ENCODE measurements around the gene CACNG8. TPM values are rescaled to one million over a fixed set of nuclear protein-coding genes. Genes with fewer than 3 reads are reported as not detected.

Gene CACNG8
- total RNA-seq, 1 experiment from 2014 or later: not detected

Other genes starting within 250 kb of the CACNG8 start
- gene NLRP12, start 138.6 kb upstream of the CACNG8 start, total RNA-seq (2014; rRNA removed; shearing (Covaris generic); ENCODE audit: low replicate concordance): not detected in 2 replicates
- gene MYADM, start 95.1 kb upstream of the CACNG8 start, total RNA-seq (2014; rRNA removed; shearing (Covaris generic); ENCODE audit: low replicate concordance): 8.3 and 18.7 TPM in 2 replicates
- not detected in 2 replicates for gene PRKCG, start 80.7 kb upstream of the CACNG8 start, total RNA-seq (2014; rRNA removed; shearing (Covaris generic); ENCODE audit: low replicate concordance)
- gene CACNG7, start 53.7 kb upstream of the CACNG8 start, total RNA-seq (2014; rRNA removed; shearing (Covaris generic); ENCODE audit: low replicate concordance): not detected in 2 replicates
- 0.43 TPM in 1 of 2 replicates, not detected in the other for gene CACNG6, start 28.7 kb downstream of the CACNG8 start, total RNA-seq (2014; rRNA removed; shearing (Covaris generic); ENCODE audit: low replicate concordance)
- gene VSTM1, start 101.0 kb downstream of the CACNG8 start, total RNA-seq (2014; rRNA removed; shearing (Covaris generic); ENCODE audit: low replicate concordance): not detected in 2 replicates
- not detected in 2 replicates for gene TARM1, start 118.4 kb downstream of the CACNG8 start, total RNA-seq (2014; rRNA removed; shearing (Covaris generic); ENCODE audit: low replicate concordance)
- not detected in 2 replicates for gene OSCAR, start 137.9 kb downstream of the CACNG8 start, total RNA-seq (2014; rRNA removed; shearing (Covaris generic); ENCODE audit: low replicate concordance)
- gene NDUFA3, start 139.9 kb downstream of the CACNG8 start, total RNA-seq (2014; rRNA removed; shearing (Covaris generic); ENCODE audit: low replicate concordance): 4.8 and 23.1 TPM in 2 replicates
- gene TFPT, start 152.7 kb downstream of the CACNG8 start, total RNA-seq (2014; rRNA removed; shearing (Covaris generic); ENCODE audit: low replicate concordance): 23.9 and 36.5 TPM in 2 replicates
- 88.3 and 112 TPM in 2 replicates for gene PRPF31, start 152.8 kb downstream of the CACNG8 start, total RNA-seq (2014; rRNA removed; shearing (Covaris generic); ENCODE audit: low replicate concordance)
- 9.0 and 38.0 TPM in 2 replicates for gene CNOT3, start 174.8 kb downstream of the CACNG8 start, total RNA-seq (2014; rRNA removed; shearing (Covaris generic); ENCODE audit: low replicate concordance)
- gene LENG1, start 196.8 kb downstream of the CACNG8 start, total RNA-seq (2014; rRNA removed; shearing (Covaris generic); ENCODE audit: low replicate concordance): 11.1 and 18.2 TPM in 2 replicates
- gene TMC4, start 210.2 kb downstream of the CACNG8 start, total RNA-seq (2014; rRNA removed; shearing (Covaris generic); ENCODE audit: low replicate concordance): not detected in 2 replicates
- gene MBOAT7, start 226.6 kb downstream of the CACNG8 start, total RNA-seq (2014; rRNA removed; shearing (Covaris generic); ENCODE audit: low replicate concordance): 15.7 and 43.2 TPM in 2 replicates
- 68.7 and 103 TPM in 2 replicates for gene TSEN34, start 228.4 kb downstream of the CACNG8 start, total RNA-seq (2014; rRNA removed; shearing (Covaris generic); ENCODE audit: low replicate concordance)
- 3,013 and 3,637 TPM in 2 replicates for gene RPS9, start 237.9 kb downstream of the CACNG8 start, total RNA-seq (2014; rRNA removed; shearing (Covaris generic); ENCODE audit: low replicate concordance)

Measured in MG63 (cell line).